Endothelial cell of umbilical vein (primary cell): ENCODE measurements around the gene SELENOM.

ENCODE experiments used
- CTCF ChIP-seq, 2 donors: IDR thresholded peaks; 1 replicate in 1 of 2; 2 replicates in 1 of 2; pipeline ENCODE4 v1.5.1; 2011; ENCODE audit warnings: low read length in 2 of 2, mild to moderate bottlenecking in 2 of 2, moderate library complexity in 2 of 2, control low read depth in 1 of 2, inconsistent platforms in 1 of 2, low read depth in 1 of 2; ENCODE audit not compliant: insufficient read depth in 1 of 2; ENCODE audit errors: extremely low read depth in 1 of 2
- EZH2 ChIP-seq: IDR thresholded peaks from 2 replicates; pipeline ENCODE4 v1.6.1; 2012; ENCODE audit warnings: borderline replicate concordance, low read depth, mild to moderate bottlenecking, moderate library complexity, low read length, inconsistent platforms; ENCODE audit not compliant: severe bottlenecking
- FOS ChIP-seq: IDR thresholded peaks from 2 replicates; pipeline ENCODE4 v1.6.1; 2011; ENCODE audit warnings: mild to moderate bottlenecking, low read length, moderate library complexity, borderline replicate concordance; ENCODE audit not compliant: insufficient read depth
- MAX ChIP-seq: IDR thresholded peaks from 2 replicates; pipeline ENCODE4 v1.6.1; 2011; ENCODE audit not compliant: insufficient read depth, insufficient read length
- MYC ChIP-seq: IDR thresholded peaks from one replicate; pipeline ENCODE4 v1.6.1; 2011; ENCODE audit warnings: mild to moderate bottlenecking, low read depth, low read length
- POLR2A ChIP-seq: IDR thresholded peaks from 2 replicates; pipeline ENCODE4 v1.6.1; 2012; ENCODE audit warnings: low read depth, mild to moderate bottlenecking, control low read depth, low read length
- POLR2AphosphoS5 ChIP-seq: IDR thresholded peaks from 2 replicates; pipeline ENCODE4 v1.6.1; 2012; ENCODE audit warnings: low read depth, mild to moderate bottlenecking, control low read depth, low read length, moderate library complexity; ENCODE audit not compliant: insufficient read depth

- peak; percentile 97 to 99 for TF ChIP-seq CTCF (IDR thresholded peaks at IDR 0.05; ENCODE audit: extremely low read depth in 1 of 2, insufficient read depth in 1 of 2, low read depth in 1 of 2, low read length in 2 of 2)
- no peak for TF ChIP-seq FOS
- TF ChIP-seq POLR2A = peak; percentile 71
- TF ChIP-seq MAX = no peak
- no peak for TF ChIP-seq EZH2
- TF ChIP-seq POLR2AphosphoS5 = peak; percentile 74
- TF ChIP-seq MYC = no peak
Observed at GRCh38 chr22:31107178-31107893, at the start of gene SELENOM.
